22Rv1 (cell line): ENCODE results near the gene SRGAP1.

Source experiments
- ZFX ChIP-seq: fragments of 450-650 bp; IDR thresholded peaks from 2 replicates; pipeline ENCODE4 v1.6.1; 2017; ENCODE audit warnings: antibody characterized with exemption, borderline replicate concordance
- TF ChIP-seq, protein P1 (sequence below): fragments of 450-650 bp; IDR thresholded peaks from 2 replicates; pipeline ENCODE4 v1.5.1; 2017; ENCODE audit warnings: mild to moderate bottlenecking

DNA sequence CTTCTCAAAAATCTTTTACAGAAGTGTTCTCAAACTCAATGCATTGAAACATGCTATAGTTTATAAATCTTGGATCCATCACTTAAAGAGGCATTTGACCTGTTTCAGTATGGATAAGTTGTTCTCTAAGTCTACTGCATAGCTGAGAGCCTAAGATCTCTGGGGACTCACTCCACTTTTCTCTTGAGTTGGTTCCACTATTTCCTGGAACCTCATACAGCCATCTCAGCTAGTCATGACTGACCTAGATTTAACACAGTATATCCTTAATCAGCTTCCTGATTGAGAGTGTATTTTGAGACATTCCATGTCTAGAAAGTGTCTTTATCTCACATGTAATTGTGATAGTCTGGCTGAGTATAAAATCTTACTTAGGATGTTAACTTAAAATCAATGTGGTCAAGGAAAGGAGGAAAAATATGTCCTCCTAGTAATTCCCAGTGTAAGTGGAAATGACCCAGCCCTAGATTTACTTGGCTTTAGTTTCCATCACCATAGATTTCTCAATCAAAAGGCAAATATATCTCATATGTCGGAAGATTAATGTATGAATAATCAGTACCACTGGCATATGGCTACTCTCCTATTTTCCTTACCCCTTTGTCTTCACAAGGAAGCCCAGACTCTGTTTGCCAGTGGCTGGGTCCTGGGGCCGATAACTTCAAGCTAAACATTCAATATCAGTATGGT, 315.7 kb downstream of the SRGAP1 start:
- TF ChIP-seq, protein P1, sequence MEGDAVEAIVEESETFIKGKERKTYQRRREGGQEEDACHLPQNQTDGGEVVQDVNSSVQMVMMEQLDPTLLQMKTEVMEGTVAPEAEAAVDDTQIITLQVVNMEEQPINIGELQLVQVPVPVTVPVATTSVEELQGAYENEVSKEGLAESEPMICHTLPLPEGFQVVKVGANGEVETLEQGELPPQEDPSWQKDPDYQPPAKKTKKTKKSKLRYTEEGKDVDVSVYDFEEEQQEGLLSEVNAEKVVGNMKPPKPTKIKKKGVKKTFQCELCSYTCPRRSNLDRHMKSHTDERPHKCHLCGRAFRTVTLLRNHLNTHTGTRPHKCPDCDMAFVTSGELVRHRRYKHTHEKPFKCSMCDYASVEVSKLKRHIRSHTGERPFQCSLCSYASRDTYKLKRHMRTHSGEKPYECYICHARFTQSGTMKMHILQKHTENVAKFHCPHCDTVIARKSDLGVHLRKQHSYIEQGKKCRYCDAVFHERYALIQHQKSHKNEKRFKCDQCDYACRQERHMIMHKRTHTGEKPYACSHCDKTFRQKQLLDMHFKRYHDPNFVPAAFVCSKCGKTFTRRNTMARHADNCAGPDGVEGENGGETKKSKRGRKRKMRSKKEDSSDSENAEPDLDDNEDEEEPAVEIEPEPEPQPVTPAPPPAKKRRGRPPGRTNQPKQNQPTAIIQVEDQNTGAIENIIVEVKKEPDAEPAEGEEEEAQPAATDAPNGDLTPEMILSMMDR: no peak
- TF ChIP-seq ZFX: no peak
